ENCODE measurements around the gene GOLGA1.
"Not testable (repeated sequence)": the region's sequence is repeated elsewhere in the genome, so short reads cannot be mapped to it uniquely, and the experiment has no call there.

GOLGA1 gene

GRCh38 chr9:124838567-124839275 is 102.2 kb downstream of the GOLGA1 start:
- not testable (repeated sequence) for H3K27ac Mint-ChIP-seq, H3K4me3 Mint-ChIP-seq, H3K4me1 Mint-ChIP-seq, H3K9me3 Mint-ChIP-seq, H3K36me3 Mint-ChIP-seq, DNase-seq
- CTCF ChIA-PET, result interaction anchor here (2.1 kb wide), 1 partner anchor 65 kb away, joined by 19 read pairs; no protein-coding TSS in a partner anchor
- H3K27me3 Mint-ChIP-seq, result peaks cover 76% of the 10 kb centered on the region

GRCh38 chr9:124838132-124838531 is 102.8 kb downstream of the GOLGA1 start:
- H3K4me3 Mint-ChIP-seq, H3K27ac Mint-ChIP-seq, DNase-seq, H3K4me1 Mint-ChIP-seq, H3K9me3 Mint-ChIP-seq, H3K36me3 Mint-ChIP-seq, CTCF ChIA-PET: not testable (repeated sequence)
- H3K27me3 Mint-ChIP-seq, result peaks cover 72% of the 10 kb centered on the region

GRCh38 chr9:124835026-124835557 is 105.8 kb downstream of the GOLGA1 start:
- Mint-ChIP-seq H3K36me3 (no peaks in the 10 kb centered on the region), H3K4me3 (no peak overlapping the region), H3K27me3 (peaks cover 61% of the 10 kb centered on the region), H3K27ac (no peak overlapping the region), H3K9me3 (no peaks in the 10 kb centered on the region), H3K4me1 (no peaks in the 10 kb centered on the region)
- CTCF ChIA-PET, result no interaction called here
- DNase-seq, result no peak

GRCh38 chr9:124834591-124834990 is 106.3 kb downstream of the GOLGA1 start:
- Mint-ChIP-seq H3K9me3 (no peaks in the 10 kb centered on the region), H3K4me3 (no peak overlapping the region), H3K27me3 (peaks cover 56% of the 10 kb centered on the region), H3K4me1 (no peaks in the 10 kb centered on the region), H3K36me3 (no peaks in the 10 kb centered on the region), H3K27ac (no peak overlapping the region)
- CTCF ChIA-PET, result no interaction called here
- DNase-seq, result no peak

- H3K9me3 Mint-ChIP-seq, result no peaks in the 10 kb centered on the region
- no peaks in the 10 kb centered on the region for H3K4me1 Mint-ChIP-seq
- no peak overlapping the region for H3K4me3 Mint-ChIP-seq
- peaks cover 41% of the 10 kb centered on the region for H3K27me3 Mint-ChIP-seq
- CTCF ChIA-PET, result interaction anchor here (0.6 to 1.1 kb wide), 2 partner anchors 36 to 312 kb away, joined by 3 read pairs; no protein-coding TSS in a partner anchor
- no peak for DNase-seq
- H3K36me3 Mint-ChIP-seq, result no peaks in the 10 kb centered on the region
- no peak overlapping the region for H3K27ac Mint-ChIP-seq
These were observed 109.1 kb downstream of the GOLGA1 start for GRCh38 chr9:124831642-124832364.

- CTCF ChIA-PET, result no interaction called here
- Mint-ChIP-seq H3K27ac (no peak overlapping the region), H3K4me1 (no peaks in the 10 kb centered on the region), H3K36me3 (no peaks in the 10 kb centered on the region), H3K9me3 (no peaks in the 10 kb centered on the region), H3K4me3 (no peak overlapping the region), H3K27me3 (peaks cover 30% of the 10 kb centered on the region)
- DNase-seq, result no peak
These were observed 110.3 kb downstream of the GOLGA1 start for GRCh38 chr9:124830593-124830992.

- Mint-ChIP-seq H3K4me1 (no peaks in the 10 kb centered on the region), H3K27me3 (peaks cover 21% of the 10 kb centered on the region), H3K9me3 (no peaks in the 10 kb centered on the region), H3K27ac (peak overlapping the region; percentile 33), H3K4me3 (no peak overlapping the region), H3K36me3 (no peaks in the 10 kb centered on the region)
- no peak for DNase-seq
- CTCF ChIA-PET, result no interaction called here
These were observed 111.6 kb downstream of the GOLGA1 start for GRCh38 chr9:124829334-124829669.

GRCh38 chr9:124828489-124829333 is 112.2 kb downstream of the GOLGA1 start:
- Mint-ChIP-seq H3K4me3 (no peak overlapping the region), H3K27ac (peak overlapping the region; percentile 33), H3K27me3 (peaks cover 21% of the 10 kb centered on the region), H3K9me3 (no peaks in the 10 kb centered on the region), H3K36me3 (no peaks in the 10 kb centered on the region), H3K4me1 (no peaks in the 10 kb centered on the region)
- CTCF ChIA-PET, result interaction anchor here (1.0 kb wide), 1 partner anchor 11 kb away, joined by 3 read pairs; no protein-coding TSS in a partner anchor
- DNase-seq, result no peak
